ENCODE data around the gene B3GALT6. TPM values are rescaled to one million over a fixed set of nuclear protein-coding genes. Genes with fewer than 3 reads are reported as not detected.

The B3GALT6 gene
- total RNA-seq, 1 experiment from 2014 or later: 46.4 TPM

- ATAC-seq (no peak), DNase-seq (ENCODE audit: low read depth, low spot score) (no peak)
- in situ Hi-C loops (cut with HindIII; ENCODE audit: low pct_unique_long_range_greater_than_20kb, low sequenced_read_pairs) (no loop called here), intact Hi-C loops (cut with micrococcal nuclease; ENCODE audit: unreplicated experiment) (no loop called here)
- BruUV-seq (replicated peaks): no TSS peak
- H3K36me3 ChIP-seq (ENCODE audit: control insufficient read depth, insufficient read depth, low read length): no peaks in the 10 kb centered on the region
- POLR2A ChIA-PET: no interaction called here
- peaks cover 11% of the 10 kb centered on the region for H3K4me1 ChIP-seq (ENCODE audit: control insufficient read depth, insufficient read depth, low read length)
- no peak overlapping the region for H3K27ac ChIP-seq (ENCODE audit: low read length)
- no peaks in the 10 kb centered on the region for H3K27me3 ChIP-seq (ENCODE audit: control insufficient read depth, insufficient read depth, low read length)
- H3K4me3 ChIP-seq (ENCODE audit: low read depth in 2 of 2, low read length in 2 of 2): no peak overlapping the region
- no peaks in the 10 kb centered on the region for H3K9me3 ChIP-seq (ENCODE audit: control insufficient read depth, insufficient read depth, low read depth, low read length)
- CTCF ChIA-PET: no interaction called here
- TF ChIP-seq CTCF (IDR thresholded peaks at IDR 0.05): no peak
- no peak for TF ChIP-seq TCF7L2 (IDR thresholded peaks at IDR 0.05; ENCODE audit: low read depth, low read length)
- no peak for TF ChIP-seq POLR2AphosphoS5 (IDR thresholded peaks at IDR 0.05; ENCODE audit: low read depth, low read length)
- no peak for TF ChIP-seq REST (IDR thresholded peaks at IDR 0.05; ENCODE audit: insufficient read depth in 1 of 2, low read depth in 2 of 2, low read length in 1 of 2)
- TF ChIP-seq SIN3A (IDR thresholded peaks at IDR 0.05; ENCODE audit: borderline replicate concordance, insufficient read depth, low read depth, low read length): no peak
These were observed 27.6 kb upstream of the B3GALT6 start for GRCh38 chr1:1204425-1204920.

- no peak for ATAC-seq
- ChIA-PET POLR2A (no interaction called here), CTCF (no interaction called here)
- TF ChIP-seq SIN3A (IDR thresholded peaks at IDR 0.05; ENCODE audit: borderline replicate concordance, insufficient read depth, low read depth, low read length) (no peak), REST (IDR thresholded peaks at IDR 0.05; ENCODE audit: insufficient read depth in 1 of 2, low read depth in 2 of 2, low read length in 1 of 2) (no peak), POLR2AphosphoS5 (IDR thresholded peaks at IDR 0.05; ENCODE audit: low read depth, low read length) (no peak), CTCF (IDR thresholded peaks at IDR 0.05) (no peak), TCF7L2 (IDR thresholded peaks at IDR 0.05; ENCODE audit: low read depth, low read length) (no peak)
- no peaks in the 10 kb centered on the region for H3K9me3 ChIP-seq (ENCODE audit: control insufficient read depth, insufficient read depth, low read depth, low read length)
- H3K27ac ChIP-seq (ENCODE audit: low read length): no peak overlapping the region
- in situ Hi-C loops (cut with HindIII; ENCODE audit: low pct_unique_long_range_greater_than_20kb, low sequenced_read_pairs): no loop called here
- no TSS peak for BruUV-seq (replicated peaks)
- DNase-seq (ENCODE audit: low read depth, low spot score): no peak
- H3K36me3 ChIP-seq (ENCODE audit: control insufficient read depth, insufficient read depth, low read length): no peaks in the 10 kb centered on the region
- peaks cover 11% of the 10 kb centered on the region for H3K4me1 ChIP-seq (ENCODE audit: control insufficient read depth, insufficient read depth, low read length)
- intact Hi-C loops (cut with micrococcal nuclease; ENCODE audit: unreplicated experiment): no loop called here
- no peaks in the 10 kb centered on the region for H3K27me3 ChIP-seq (ENCODE audit: control insufficient read depth, insufficient read depth, low read length)
- H3K4me3 ChIP-seq (ENCODE audit: low read depth in 2 of 2, low read length in 2 of 2): no peak overlapping the region
These were observed 26.9 kb upstream of the B3GALT6 start for GRCh38 chr1:1204998-1205768.

Measured in Panc1 (cell line).